Heart right ventricle (tissue), 16 donors: ENCODE measurements around the gene TBL1XR1. TPM values are rescaled to one million over a fixed set of nuclear protein-coding genes. Genes with fewer than 3 reads are reported as not detected.

Experiments used
- ATAC-seq, 8 donors: fragments of 200-7000 bp; cut with Tn5 transposase; one replicate each; pipeline ENCODE4 v1.9.1; 2020; ENCODE audit warnings: mild to moderate bottlenecking in 8 of 8, moderate library complexity in 8 of 8, moderate number of reproducible peaks in 1 of 8
- DNase-seq, 2 donors: peaks; one replicate each; pipeline ENCODE4 v3.0.0-alpha.2; 2020
- H3K27ac ChIP-seq, 10 donors: fragments of 200-600 bp; sonication (generic) in 2 of 10; one replicate each; pipeline versions ENCODE4 v1.5.0 to v1.8.0; 2020 to 2022; ENCODE audit warnings: mild to moderate bottlenecking in 3 of 10
- H3K27me3 ChIP-seq, 7 donors: fragments of 200-600 bp; one replicate each; pipeline ENCODE4 v1.8.0; 2021 to 2022; ENCODE audit warnings: mild to moderate bottlenecking in 2 of 7
- H3K36me3 ChIP-seq, 9 donors: fragments of 200-600 bp; sonication (generic) in 1 of 9; one replicate each; pipeline versions ENCODE4 v1.5.0 to v1.8.0; 2020 to 2022; ENCODE audit warnings: mild to moderate bottlenecking in 2 of 9
- H3K4me1 ChIP-seq, 9 donors: fragments of 200-600 bp; sonication (generic) in 1 of 9; one replicate each; pipeline versions ENCODE4 v1.5.0 to v1.8.0; 2020 to 2022; ENCODE audit warnings: mild to moderate bottlenecking in 4 of 9
- H3K4me3 ChIP-seq, 10 donors: fragments of 200-600 bp; sonication (generic) in 2 of 10; one replicate each; pipeline versions ENCODE4 v1.5.0 to v1.8.0; 2020 to 2022; ENCODE audit warnings: mild to moderate bottlenecking in 7 of 10, moderate library complexity in 2 of 10
- H3K9me3 ChIP-seq, 11 donors: fragments of 200-600 bp in 10 of 11; sonication (generic) in 2 of 11; one replicate each; pipeline versions ENCODE4 v1.5.0 to v1.8.0; 2013 to 2022; ENCODE audit warnings: mild to moderate bottlenecking in 2 of 11, control low read depth in 1 of 11, moderate library complexity in 1 of 11
- CTCF ChIP-seq, 9 donors: fragments of 200-600 bp; sonication (generic) in 2 of 9; IDR thresholded peaks; one replicate each; pipeline versions ENCODE4 v1.5.0 to v1.8.0; 2021 to 2022; ENCODE audit warnings: antibody characterized with exemption in 9 of 9, mild to moderate bottlenecking in 5 of 9, moderate library complexity in 1 of 9
- WGBS, 2 donors: extraction: QIAGEN DNeasy Blood & Tissue Kit; methylation state at CpG; one replicate each; pipeline ENCODE4 v1.1.7; 2013; ENCODE audit warnings: inconsistent platforms in 1 of 2; 5-methylcytosine and 5-hydroxymethylcytosine counted together
- intact Hi-C, 10 donors: fragments of 100-400 bp; cut with DNase I; formaldehyde crosslinking; loops; one replicate each; pipeline versions ENCODE4 v1.11.1 to v1.14.2; 2022
- polyA plus RNA-seq, 2 donors: library from polyadenylated mRNA; stranded (reverse); fragments of 200-250 nt; gene quantifications; one replicate each; pipeline ENCODE4 v1.2.3, GENCODE V29; 2013
- total RNA-seq, 10 donors: library from RNA; stranded (reverse); fragmentation: NEBNext Ultra II Directional in 3 of 10; extraction: Animal tissue kit (Norgen Biotek cat#: 25700) in 3 of 10; gene quantifications; one replicate each; pipeline versions ENCODE4 v1.2.1 to v1.2.4, GENCODE V29; 2021 to 2023
- donor health status: Arrhythmogenic right ventricular cardiomyopathy.
- donor health status: ischemic (EF 13 %, LVEDD 7.1; RV severe dilation, severe dysfunction).
- donor health status: healthy with polysubstance abuse.
- donor health status: DM: no; HTN: yes; CAD: no.
- donor health status: DM: no; HTN: no; CAD: no.
- donor health status: ischemic (EF 25% LVEDD 6.9; RV normal size, moderate dysfunction).
- donor health status: ischemic (EF 25% LVEDD 5.7; RV mildly dilated, moderate dysfunction).
- donor health status: healthy.
- donor health status: DM: yes; HTN: yes; CAD: no.
- donor health status: Ischemic cardiomyopathy.
- donor health status: ischemic (EF 35%, LVEDD 5.7; RV mildly dilated, moderate dysfunction).
- donor health status: nonischemic (EF 11% LVEDD 7.7; RV severe dilation, severe dysfunction).
- donor health status: DM: yes; HTN: yes; CAD: no.
- donor health status: PGD.
- donor health status: ischemic (EF 29% LVEDD 5.4; RV normal size, mild dysfunction).
- donor health status: nonischemic (EF 23%, LVEDD 6.1; RV moderate dilation, normal function).

TBL1XR1 gene
- total and polyA plus RNA-seq, 12 donors, result 25.7 to 184 (median 121) TPM

GRCh38 chr3:176988795-176989194 lies 208.5 kb downstream of the TBL1XR1 start:
- intact Hi-C loops, result no loop called here
- DNase-seq (no peak), ATAC-seq (no peak)
- 87 to 88% methylated on average over 3 of the region's 3 CpGs for WGBS, 2 donors
- peaks cover 0 to 6% (median 0%) of the 10 kb centered on the region in 9 donors for H3K4me1 ChIP-seq
- H3K27me3 ChIP-seq, result no peaks in the 10 kb centered on the region
- H3K4me3 ChIP-seq, result no peak overlapping the region
- no peak overlapping the region for H3K27ac ChIP-seq
- H3K36me3 ChIP-seq, result no peaks in the 10 kb centered on the region
- TF ChIP-seq CTCF (IDR thresholded peaks at IDR 0.05), result no peak
- H3K9me3 ChIP-seq, result peaks cover 0 to 10% (median 0%) of the 10 kb centered on the region in 11 donors

GRCh38 chr3:176987901-176988650 lies 209.2 kb downstream of the TBL1XR1 start:
- intact Hi-C loops, result no loop called here
- DNase-seq (no peak), ATAC-seq (peak in 1 of 8 donors; percentile 42)
- no peaks in the 10 kb centered on the region for H3K36me3 ChIP-seq
- no peaks in the 10 kb centered on the region for H3K27me3 ChIP-seq
- no peak for TF ChIP-seq CTCF (IDR thresholded peaks at IDR 0.05)
- WGBS, 2 donors, result 56 to 63% methylated on average over 8 of the region's 8 CpGs
- no peak overlapping the region for H3K4me3 ChIP-seq
- H3K4me1 ChIP-seq, result peaks cover 0 to 6% (median 0%) of the 10 kb centered on the region in 9 donors
- no peak overlapping the region for H3K27ac ChIP-seq
- peaks cover 0 to 10% (median 0%) of the 10 kb centered on the region in 11 donors for H3K9me3 ChIP-seq

GRCh38 chr3:176978441-176978840 lies 218.8 kb downstream of the TBL1XR1 start:
- 88 to 93% methylated on average over 3 of the region's 3 CpGs for WGBS, 2 donors
- H3K4me3 ChIP-seq, result no peak overlapping the region
- H3K36me3 ChIP-seq, result no peaks in the 10 kb centered on the region
- DNase-seq (no peak), ATAC-seq (no peak)
- H3K9me3 ChIP-seq, result peaks cover 0 to 20% (median 0%) of the 10 kb centered on the region in 11 donors
- intact Hi-C loops, result no loop called here
- no peak for TF ChIP-seq CTCF (IDR thresholded peaks at IDR 0.05)
- H3K27ac ChIP-seq, result no peak overlapping the region
- no peaks in the 10 kb centered on the region for H3K4me1 ChIP-seq
- H3K27me3 ChIP-seq, result no peaks in the 10 kb centered on the region

- H3K36me3 ChIP-seq, result no peaks in the 10 kb centered on the region
- no peaks in the 10 kb centered on the region for H3K4me1 ChIP-seq
- intact Hi-C loops, result no loop called here
- WGBS, 2 donors, result 81% methylated on average over 2 of the region's 2 CpGs
- ATAC-seq (no peak), DNase-seq (no peak)
- H3K27me3 ChIP-seq, result no peaks in the 10 kb centered on the region
- H3K4me3 ChIP-seq, result no peak overlapping the region
- peaks cover 0 to 13% (median 0%) of the 10 kb centered on the region in 11 donors for H3K9me3 ChIP-seq
- no peak for TF ChIP-seq CTCF (IDR thresholded peaks at IDR 0.05)
- no peak overlapping the region for H3K27ac ChIP-seq
Measured at GRCh38 chr3:176977331-176977730, 220.0 kb downstream of the TBL1XR1 start.
